HepG2 (cell line): ENCODE measurements around the gene AKR7A3. TPM values are rescaled to one million over a fixed set of nuclear protein-coding genes. Genes with fewer than 3 reads are reported as not detected.
A peak's percentile ranks its signal among the peaks of the same experiment; 100 is the strongest.

Experiments used
- CSRNP1 ChIP-seq: sonication (generic); formaldehyde crosslinking; IDR thresholded peaks from 2 replicates; pipeline ENCODE4 v1.8.1; 2023; ENCODE audit warnings: mild to moderate bottlenecking, missing genetic modification reagents
- DR1 ChIP-seq: sonication (generic); formaldehyde crosslinking; IDR thresholded peaks from 2 replicates; pipeline ENCODE4 v1.8.0; 2021; ENCODE audit warnings: mild to moderate bottlenecking, missing genetic modification reagents, inconsistent platforms
- EP300 ChIP-seq, 3 experiments: sonication (generic) in 1 of 3; formaldehyde crosslinking in 1 of 3; IDR thresholded peaks; 2 replicates each; pipeline versions ENCODE4 v1.5.1 to v1.6.1; 2011 to 2020; ENCODE audit warnings: low read depth in 2 of 3, low read length in 2 of 3, borderline replicate concordance in 1 of 3, improper control_type of control experiment in 1 of 3, mild to moderate bottlenecking in 1 of 3, missing genetic modification reagents in 1 of 3, moderate library complexity in 1 of 3
- GATAD2A ChIP-seq: IDR thresholded peaks from 2 replicates; pipeline ENCODE4 v1.6.1; 2016
- IKZF5 ChIP-seq: IDR thresholded peaks from 2 replicates; pipeline ENCODE4 v1.6.1; 2018; ENCODE audit warnings: missing genetic modification reagents, mild to moderate bottlenecking, missing compliant biosample characterization
- MAZ ChIP-seq, 2 experiments: sonication (generic) in 1 of 2; formaldehyde crosslinking in 1 of 2; IDR thresholded peaks; 2 replicates each; pipeline versions ENCODE4 v1.5.0 to v1.6.1; 2012 to 2020; ENCODE audit warnings: low read depth in 2 of 2, mild to moderate bottlenecking in 2 of 2, borderline replicate concordance in 1 of 2, improper control_type of control experiment in 1 of 2, low read length in 1 of 2, missing genetic modification reagents in 1 of 2, moderate library complexity in 1 of 2
- MYC ChIP-seq: sonication (generic); formaldehyde crosslinking; IDR thresholded peaks from 2 replicates; pipeline ENCODE4 v1.9.0; 2021; ENCODE audit warnings: missing genetic modification reagents, borderline replicate concordance
- PAF1 ChIP-seq: IDR thresholded peaks from 2 replicates; pipeline ENCODE4 v1.6.1; 2016; ENCODE audit warnings: missing genetic modification reagents, missing compliant biosample characterization
- SP1 ChIP-seq, 2 experiments: fragments of 450-650 bp in 1 of 2; sonication (generic) in 1 of 2; formaldehyde crosslinking in 1 of 2; IDR thresholded peaks; 2 replicates each; pipeline versions ENCODE4 v1.4.0 to v1.6.1; 2016 to 2020; ENCODE audit warnings: missing genetic modification reagents in 1 of 2
- TBX2 ChIP-seq: sonication (generic); formaldehyde crosslinking; IDR thresholded peaks from 2 replicates; pipeline ENCODE4 v1.5.0; 2020; ENCODE audit warnings: missing genetic modification reagents, mild to moderate bottlenecking, borderline replicate concordance
- TERF1 ChIP-seq: sonication (generic); formaldehyde crosslinking; IDR thresholded peaks from 2 replicates; pipeline ENCODE4 v1.8.0; 2022; ENCODE audit warnings: mild to moderate bottlenecking, missing genetic modification reagents, moderate library complexity
- THAP9 ChIP-seq: sonication (generic); formaldehyde crosslinking; IDR thresholded peaks from 2 replicates; pipeline ENCODE4; 2020; ENCODE audit warnings: missing genetic modification reagents, mild to moderate bottlenecking, borderline replicate concordance
- ZMYM2 ChIP-seq: sonication (generic); formaldehyde crosslinking; IDR thresholded peaks from 2 replicates; pipeline ENCODE4 v1.8.0; 2022; ENCODE audit warnings: mild to moderate bottlenecking, missing genetic modification reagents
- ZNF138 ChIP-seq: sonication (generic); formaldehyde crosslinking; IDR thresholded peaks from 2 replicates; pipeline ENCODE4 v1.5.0; 2020; ENCODE audit warnings: mild to moderate bottlenecking, low read depth, missing genetic modification reagents
- ZNF501 ChIP-seq: sonication (generic); formaldehyde crosslinking; IDR thresholded peaks from 2 replicates; pipeline ENCODE4 v1.5.1; 2020; ENCODE audit warnings: mild to moderate bottlenecking, moderate library complexity, missing genetic modification reagents
- ZNF564 ChIP-seq: sonication (generic); formaldehyde crosslinking; IDR thresholded peaks from 2 replicates; pipeline ENCODE4 v1.8.1; 2023; ENCODE audit warnings: mild to moderate bottlenecking, missing genetic modification reagents
- ZNF580 ChIP-seq: IDR thresholded peaks from 2 replicates; pipeline ENCODE4 v1.6.1; 2016; ENCODE audit warnings: low read depth, borderline replicate concordance
- ZNF703 ChIP-seq: sonication (generic); formaldehyde crosslinking; IDR thresholded peaks from 2 replicates; pipeline ENCODE4 v1.5.1; 2020; ENCODE audit warnings: missing genetic modification reagents, mild to moderate bottlenecking, moderate library complexity, borderline replicate concordance
- ZNF773 ChIP-seq: sonication (generic); formaldehyde crosslinking; IDR thresholded peaks from 2 replicates; pipeline ENCODE4 v1.4.0; 2020; ENCODE audit warnings: missing genetic modification reagents, borderline replicate concordance
- ZNF83 ChIP-seq: sonication (generic); formaldehyde crosslinking; IDR thresholded peaks from 2 replicates; pipeline ENCODE4 v1.4.0; 2020; ENCODE audit warnings: missing genetic modification reagents, mild to moderate bottlenecking, borderline replicate concordance
- polyA plus RNA-seq, 8 experiments: library from polyadenylated mRNA; depleted of rRNA in 3 of 8; stranded (reverse) in 7 of 8; unstranded in 1 of 8; fragments of >200 nt; fragmentation: Illumina TruSeq in 4 of 8; extraction: Trizol in 4 of 8; gene quantifications; 2 replicates each; pipeline versions ENCODE4 v1.2.1 to v1.2.3, GENCODE V29; 2011 to 2016; ENCODE audit warnings: low read depth in 4 of 8, missing spikeins in 1 of 8, mixed read lengths in 1 of 8; ENCODE audit not compliant: insufficient read depth in 1 of 8
- total RNA-seq, 5 experiments: library from RNA; depleted of rRNA; stranded (reverse); fragments of >200 nt; fragmentation: Illumina TruSeq; extraction: Trizol; gene quantifications; 2 replicates each; pipeline ENCODE4 v1.2.3, GENCODE V29; 2016; ENCODE audit warnings: low read depth in 1 of 5

The AKR7A3 gene
- total and polyA plus RNA-seq, 2 of the 13 experiments (the other 11 are each of a cell fraction or from before 2014, with no cell fraction given) = 0.58 to 1.00 TPM

GRCh38 chr1:19338323-19338762, 49.8 kb upstream of the AKR7A3 start (continued):
- TF ChIP-seq TERF1 (CRISPR knock-in tag) (no peak), ZNF773 (CRISPR knock-in tag) (no peak), EP300 (IDR thresholded peaks at IDR 0.05; ENCODE audit: low read depth in 2 of 2, low read length in 2 of 2) (peak in 1 of 2 experiments; percentile 47; a peak in 1 of 4 replicates), EP300 (CRISPR knock-in tag; IDR thresholded peaks at IDR 0.05; ENCODE audit: borderline replicate concordance) (no peak), ZNF501 (peak; percentile 70), ZNF138 (CRISPR knock-in tag) (no peak), ZNF83 (CRISPR knock-in tag) (0 out of 2 replicates have a peak, but pooled peaks have one; percentile 14), CSRNP1 (peak; percentile 73), MYC (CRISPR knock-in tag) (peak; percentile 81; the same call in 1 of the 2 replicates), ZMYM2 (peak; percentile 72; the same call in 1 of the 2 replicates), DR1 (CRISPR knock-in tag) (0 out of 2 replicates have a peak, but pooled peaks have one; percentile 45), ZNF703 (CRISPR knock-in tag) (no peak), ZNF580 (peak; percentile 82; the same call in 1 of the 2 replicates), SP1 (IDR thresholded peaks at IDR 0.05) (no peak), SP1 (CRISPR knock-in tag; IDR thresholded peaks at IDR 0.05) (no peak), TBX2 (CRISPR knock-in tag) (peak; percentile 70; the same call in 1 of the 2 replicates), GATAD2A (CRISPR knock-in tag) (peak; percentile 69), ZNF564 (CRISPR knock-in tag) (peak; percentile 36; the same call in 1 of the 2 replicates), IKZF5 (CRISPR knock-in tag) (no peak), THAP9 (peak; percentile 37; the same call in 1 of the 2 replicates), PAF1 (no peak), MAZ (IDR thresholded peaks at IDR 0.05; ENCODE audit: borderline replicate concordance, low read depth, low read length) (0 out of 2 replicates have a peak, but pooled peaks have one; percentile 11), MAZ (CRISPR knock-in tag; IDR thresholded peaks at IDR 0.05; ENCODE audit: low read depth) (peak; percentile 78)
